ENCODE results near the gene DDX39A.

DDX39A gene

GRCh38 chr19:14441041-14441938 lies 22.1 kb upstream of the DDX39A start:
- peaks cover 45% of the 10 kb centered on the region for H3K4me1 Mint-ChIP-seq (ENCODE audit: low read depth)
- H3K9me3 Mint-ChIP-seq (ENCODE audit: low read depth) = no peaks in the 10 kb centered on the region
- peaks cover 4% of the 10 kb centered on the region for H3K36me3 Mint-ChIP-seq
- H3K27ac Mint-ChIP-seq = peak overlapping the region; percentile 43
- H3K4me3 Mint-ChIP-seq = peak overlapping the region; percentile 88
- H3K27me3 Mint-ChIP-seq = no peaks in the 10 kb centered on the region

DNA sequence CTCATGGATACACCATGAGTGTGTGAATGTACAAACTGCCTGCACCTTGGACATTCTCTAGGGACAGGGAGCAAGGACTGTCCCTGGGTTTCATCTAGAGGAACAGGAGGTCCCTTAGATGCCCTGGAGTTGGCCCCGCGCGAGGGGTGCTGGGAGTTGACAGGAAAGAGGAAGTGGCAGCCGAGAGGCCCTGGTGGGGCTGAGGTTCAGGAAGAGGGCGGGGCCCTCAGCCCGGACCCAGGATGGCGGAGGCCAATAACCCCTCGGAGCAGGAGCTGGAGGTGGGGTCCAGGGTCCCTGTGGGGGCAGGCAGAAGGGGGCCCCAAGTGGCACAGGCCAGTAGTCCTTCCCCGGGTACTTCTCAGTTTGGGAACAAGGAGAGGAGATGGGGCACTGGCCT lies 20.9 kb upstream of the DDX39A start:
- Mint-ChIP-seq H3K27ac (peak overlapping the region; percentile 91), H3K36me3 (peaks cover 4% of the 10 kb centered on the region), H3K27me3 (no peaks in the 10 kb centered on the region), H3K4me3 (peak overlapping the region; percentile 88), H3K9me3 (ENCODE audit: low read depth) (no peaks in the 10 kb centered on the region), H3K4me1 (ENCODE audit: low read depth) (peaks cover 47% of the 10 kb centered on the region)

DNA sequence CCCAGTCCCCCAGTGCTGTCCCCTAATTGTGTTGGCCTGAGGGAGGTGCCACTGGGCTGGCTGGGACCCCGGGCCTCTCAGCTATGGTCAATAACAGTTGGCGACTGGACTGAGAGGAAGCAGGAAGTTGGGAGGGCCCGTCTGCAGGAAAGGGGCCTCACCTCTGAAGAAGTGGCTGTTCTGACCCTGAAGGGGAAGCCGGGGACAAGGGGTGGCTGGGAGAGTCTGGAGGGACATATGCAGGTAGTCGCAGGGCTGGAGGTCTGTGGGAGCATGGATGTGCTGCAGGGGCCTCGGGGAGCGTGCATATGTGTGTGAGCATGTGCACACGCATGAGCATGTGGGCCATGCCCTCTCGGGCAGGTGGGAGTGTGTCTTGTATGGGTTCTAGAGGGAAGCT lies 19.9 kb upstream of the DDX39A start:
- H3K4me3 Mint-ChIP-seq = peak overlapping the region; percentile 88
- H3K27ac Mint-ChIP-seq = peak overlapping the region; percentile 84
- no peaks in the 10 kb centered on the region for H3K9me3 Mint-ChIP-seq (ENCODE audit: low read depth)
- H3K27me3 Mint-ChIP-seq = no peaks in the 10 kb centered on the region
- no peaks in the 10 kb centered on the region for H3K36me3 Mint-ChIP-seq
- H3K4me1 Mint-ChIP-seq (ENCODE audit: low read depth) = peaks cover 52% of the 10 kb centered on the region

DNA sequence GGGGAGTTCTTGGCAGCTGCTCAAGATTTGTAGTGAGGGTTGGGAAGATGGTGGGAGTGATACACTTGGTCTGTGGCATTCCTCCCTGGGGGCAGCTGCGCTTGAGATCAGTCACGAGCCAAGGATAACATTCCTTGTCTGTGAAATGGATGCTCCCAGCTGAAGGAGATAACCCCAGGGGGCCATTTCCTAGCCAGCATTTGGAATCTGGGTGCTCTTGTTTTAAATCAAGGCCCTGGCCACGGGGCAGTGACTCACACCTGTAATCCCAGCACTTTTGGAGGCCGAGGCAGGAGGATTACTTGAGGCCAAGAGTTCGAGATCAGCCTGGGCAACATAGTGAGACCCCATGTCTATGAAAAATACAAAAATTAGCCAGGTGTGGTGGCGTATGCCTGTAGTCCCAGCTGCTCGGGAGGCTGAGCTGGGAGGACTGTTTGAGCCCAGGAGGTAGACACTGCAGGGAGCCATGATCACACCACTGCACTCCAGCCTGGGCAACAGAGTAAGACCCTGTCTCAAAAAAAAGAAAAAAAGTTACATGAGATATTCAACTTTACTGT lies 18.5 kb upstream of the DDX39A start:
- no peaks in the 10 kb centered on the region for H3K27me3 Mint-ChIP-seq
- peak overlapping the region; percentile 18 for H3K4me3 Mint-ChIP-seq
- H3K36me3 Mint-ChIP-seq = no peaks in the 10 kb centered on the region
- peaks cover 51% of the 10 kb centered on the region for H3K4me1 Mint-ChIP-seq (ENCODE audit: low read depth)
- H3K27ac Mint-ChIP-seq = peak overlapping the region; percentile 54
- H3K9me3 Mint-ChIP-seq (ENCODE audit: low read depth) = no peaks in the 10 kb centered on the region

- no peaks in the 10 kb centered on the region for H3K36me3 Mint-ChIP-seq
- H3K27ac Mint-ChIP-seq = peak overlapping the region; percentile 92
- no peaks in the 10 kb centered on the region for H3K27me3 Mint-ChIP-seq
- H3K4me1 Mint-ChIP-seq (ENCODE audit: low read depth) = peaks cover 55% of the 10 kb centered on the region
- peak overlapping the region; percentile 43 for H3K4me3 Mint-ChIP-seq
- no peaks in the 10 kb centered on the region for H3K9me3 Mint-ChIP-seq (ENCODE audit: low read depth)
Measured at GRCh38 chr19:14435320-14436050, 16.3 kb upstream of the DDX39A start.

GRCh38 chr19:14434543-14435319 lies 15.6 kb upstream of the DDX39A start:
- peak overlapping the region; percentile 92 for H3K27ac Mint-ChIP-seq
- peak overlapping the region; percentile 85 for H3K4me3 Mint-ChIP-seq
- no peaks in the 10 kb centered on the region for H3K27me3 Mint-ChIP-seq
- H3K36me3 Mint-ChIP-seq = no peaks in the 10 kb centered on the region
- H3K4me1 Mint-ChIP-seq (ENCODE audit: low read depth) = peaks cover 48% of the 10 kb centered on the region
- H3K9me3 Mint-ChIP-seq (ENCODE audit: low read depth) = no peaks in the 10 kb centered on the region

- Mint-ChIP-seq H3K27ac (peak overlapping the region; percentile 46), H3K27me3 (no peaks in the 10 kb centered on the region), H3K4me1 (ENCODE audit: low read depth) (peaks cover 42% of the 10 kb centered on the region), H3K9me3 (ENCODE audit: low read depth) (no peaks in the 10 kb centered on the region), H3K4me3 (peak overlapping the region; percentile 85), H3K36me3 (no peaks in the 10 kb centered on the region)
Measured at GRCh38 chr19:14433554-14434501, 14.7 kb upstream of the DDX39A start.

GRCh38 chr19:14432791-14433553 lies 13.8 kb upstream of the DDX39A start, which contains the start of gene PKN1:
PKN1 (plus strand) TSS chr19:14433306; CDS start chr19:14433522, 216 bp downstream.
- Mint-ChIP-seq H3K27me3 (no peaks in the 10 kb centered on the region), H3K4me1 (ENCODE audit: low read depth) (peaks cover 39% of the 10 kb centered on the region), H3K36me3 (no peaks in the 10 kb centered on the region), H3K4me3 (peak within 1 kb of the TSS; percentile 89), H3K27ac (peak within 1 kb of the TSS; percentile 78), H3K9me3 (ENCODE audit: low read depth) (no peaks in the 10 kb centered on the region)

- no peaks in the 10 kb centered on the region for H3K36me3 Mint-ChIP-seq
- H3K4me3 Mint-ChIP-seq = no peak overlapping the region
- H3K9me3 Mint-ChIP-seq (ENCODE audit: low read depth) = no peaks in the 10 kb centered on the region
- peaks cover 29% of the 10 kb centered on the region for H3K4me1 Mint-ChIP-seq (ENCODE audit: low read depth)
- H3K27ac Mint-ChIP-seq = peak overlapping the region; percentile 16
- no peaks in the 10 kb centered on the region for H3K27me3 Mint-ChIP-seq
Measured at GRCh38 chr19:14430712-14431111, 11.6 kb upstream of the DDX39A start.

- Mint-ChIP-seq H3K4me3 (no peak overlapping the region), H3K27ac (no peak overlapping the region), H3K27me3 (no peaks in the 10 kb centered on the region)
Measured at GRCh38 chr19:14428882-14429416, 9.8 kb upstream of the DDX39A start.

DNA sequence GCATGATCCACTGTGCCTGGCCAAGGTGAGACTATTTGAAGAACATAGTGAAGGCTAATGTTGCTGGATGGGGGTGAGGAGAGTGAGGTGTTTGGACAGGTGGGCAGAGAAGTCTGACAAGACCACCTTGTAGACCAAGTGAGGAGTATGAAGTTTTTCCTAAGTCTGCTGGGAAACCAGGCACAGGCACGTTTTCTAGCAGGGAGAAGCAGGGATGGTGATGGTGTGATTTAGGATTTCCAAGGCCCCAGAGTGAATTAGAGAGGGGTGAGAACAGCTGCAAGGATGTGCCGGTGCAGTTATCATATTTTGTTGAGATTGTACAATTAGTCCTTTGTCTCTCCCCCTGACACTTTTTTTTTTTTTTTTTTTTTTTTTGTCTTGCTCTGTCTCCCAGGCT lies 8.3 kb upstream of the DDX39A start:
- Mint-ChIP-seq H3K27ac (no peak overlapping the region), H3K4me3 (no peak overlapping the region), H3K4me1 (ENCODE audit: low read depth) (peaks cover 11% of the 10 kb centered on the region), H3K27me3 (no peaks in the 10 kb centered on the region), H3K36me3 (no peaks in the 10 kb centered on the region), H3K9me3 (ENCODE audit: low read depth) (no peaks in the 10 kb centered on the region)

More at GRCh38 chr19:14428882-14429416, 9.8 kb upstream of the DDX39A start:
- Mint-ChIP-seq H3K36me3 (no peaks in the 10 kb centered on the region), H3K9me3 (ENCODE audit: low read depth) (no peaks in the 10 kb centered on the region), H3K4me1 (ENCODE audit: low read depth) (peaks cover 15% of the 10 kb centered on the region)

- Mint-ChIP-seq H3K27me3 (no peaks in the 10 kb centered on the region), H3K27ac (no peak overlapping the region), H3K4me1 (ENCODE audit: low read depth) (peaks cover 3% of the 10 kb centered on the region), H3K36me3 (no peaks in the 10 kb centered on the region), H3K4me3 (no peak overlapping the region), H3K9me3 (ENCODE audit: low read depth) (no peaks in the 10 kb centered on the region)
Measured at GRCh38 chr19:14425696-14426138, 6.6 kb upstream of the DDX39A start.

DNA sequence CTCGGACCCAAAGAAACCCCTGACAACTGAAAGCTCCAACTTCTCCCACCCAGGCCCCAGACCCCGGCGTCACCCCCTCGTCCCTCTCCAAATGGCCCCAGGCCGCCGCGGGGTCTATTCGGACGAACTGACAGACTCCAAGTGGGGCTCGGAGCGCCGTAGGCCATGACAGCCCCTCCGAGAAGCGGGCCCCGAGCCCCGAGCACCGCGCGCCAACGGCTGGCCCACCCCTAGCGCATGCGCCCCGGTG lies 360 bp downstream of the DDX39A start:
- peak overlapping the region; percentile 93 for H3K4me3 Mint-ChIP-seq
- peaks cover 8% of the 10 kb centered on the region for H3K36me3 Mint-ChIP-seq
- H3K4me1 Mint-ChIP-seq (ENCODE audit: low read depth) = peaks cover 33% of the 10 kb centered on the region
- H3K9me3 Mint-ChIP-seq (ENCODE audit: low read depth) = no peaks in the 10 kb centered on the region
- H3K27ac Mint-ChIP-seq = peak overlapping the region; percentile 96
- no peaks in the 10 kb centered on the region for H3K27me3 Mint-ChIP-seq
